COR-L47 (cell line): Measurements from ENCODE around the gene MS4A12.
"Not testable (repeated sequence)": the region's sequence is repeated elsewhere in the genome, so short reads cannot be mapped to it uniquely, and the experiment has no call there.

Experiments used
- DNase-seq: peaks from one replicate; lab custom pipeline; 2025; lab: John Stamatoyannopoulos, UW

The MS4A12 gene

GRCh38 chr11:60512651-60513225, 20.2 kb downstream of the MS4A12 start:
- DNase-seq, result no peak

- no peak for DNase-seq
Observed at GRCh38 chr11:60513496-60514460, 21.2 kb downstream of the MS4A12 start.

GRCh38 chr11:60515144-60515855, 22.7 kb downstream of the MS4A12 start, which contains the start of gene MS4A13:
MS4A13 (plus strand) TSS chr11:60515392; CDS start chr11:60518084, 2,692 bp downstream.
- no peak for DNase-seq

- DNase-seq, result no peak
Observed at GRCh38 chr11:60528465-60528864, 35.9 kb downstream of the MS4A12 start.

GRCh38 chr11:60528934-60529333, 36.4 kb downstream of the MS4A12 start:
- no peak for DNase-seq

GRCh38 chr11:60530454-60531100, 38.0 kb downstream of the MS4A12 start:
- no peak for DNase-seq

GRCh38 chr11:60532383-60532782, 39.8 kb downstream of the MS4A12 start:
- not testable (repeated sequence) for DNase-seq

- DNase-seq, result not testable (repeated sequence)
Observed at GRCh38 chr11:60538627-60539026, 46.0 kb downstream of the MS4A12 start.

GRCh38 chr11:60544077-60544476, 51.5 kb downstream of the MS4A12 start:
- no peak for DNase-seq
